PFSK-1 (cell line): ENCODE results near the gene ADGRE1.

ENCODE experiments used
- FOXP2 ChIP-seq: optimal IDR thresholded peaks from 2 replicates; pipeline ENCODE3; 2011; ENCODE audit warnings: borderline replicate concordance, control low read depth, inconsistent platforms; ENCODE audit not compliant: insufficient read depth; ENCODE audit errors: extremely low read length, extremely low read depth
- POLR2AphosphoS5 ChIP-seq: IDR thresholded peaks from 2 replicates; pipeline ENCODE4 v1.6.1; 2012; ENCODE audit warnings: low read depth, mild to moderate bottlenecking, control low read depth, low read length, moderate library complexity
- REST ChIP-seq, 2 experiments: IDR thresholded peaks; 2 replicates each; pipeline versions ENCODE4 v1.6.1 to v1.8.0; 2011 to 2012; ENCODE audit warnings: low read depth in 2 of 2, low read length in 2 of 2, control low read depth in 1 of 2, inconsistent platforms in 1 of 2, mild to moderate bottlenecking in 1 of 2, moderate library complexity in 1 of 2; ENCODE audit not compliant: insufficient read depth in 1 of 2
- SIN3A ChIP-seq: IDR thresholded peaks from 2 replicates; pipeline ENCODE4 v1.6.1; 2012; ENCODE audit warnings: mild to moderate bottlenecking, low read length, moderate library complexity, borderline replicate concordance; ENCODE audit not compliant: insufficient read depth
- TAF1 ChIP-seq: IDR thresholded peaks from 2 replicates; pipeline ENCODE4 v1.6.1; 2012; ENCODE audit warnings: low read length, control low read depth, borderline replicate concordance; ENCODE audit not compliant: insufficient read depth

ADGRE1 gene

GRCh38 chr19:6877766-6878165 lies 9.6 kb upstream of the ADGRE1 start:
- TF ChIP-seq POLR2AphosphoS5 (no peak), REST (IDR thresholded peaks at IDR 0.05; ENCODE audit: insufficient read depth in 1 of 2, low read depth in 2 of 2, low read length in 2 of 2) (no peak), TAF1 (no peak), SIN3A (no peak), FOXP2 (no peak)

GRCh38 chr19:6886277-6886897 lies 992 bp upstream of the ADGRE1 start:
- TF ChIP-seq SIN3A (no peak), FOXP2 (no peak), TAF1 (no peak), POLR2AphosphoS5 (no peak), REST (IDR thresholded peaks at IDR 0.05; ENCODE audit: insufficient read depth in 1 of 2, low read depth in 2 of 2, low read length in 2 of 2) (no peak)

- no peak for TF ChIP-seq FOXP2
- TF ChIP-seq REST (IDR thresholded peaks at IDR 0.05; ENCODE audit: insufficient read depth in 1 of 2, low read depth in 2 of 2, low read length in 2 of 2) = no peak
- no peak for TF ChIP-seq TAF1
- TF ChIP-seq POLR2AphosphoS5 = no peak
Observed at GRCh38 chr19:6888967-6889366, 1.6 kb downstream of the ADGRE1 start.

- no peak for TF ChIP-seq REST (IDR thresholded peaks at IDR 0.05; ENCODE audit: insufficient read depth in 1 of 2, low read depth in 2 of 2, low read length in 2 of 2)
- no peak for TF ChIP-seq POLR2AphosphoS5
- TF ChIP-seq SIN3A = no peak
Observed at GRCh38 chr19:6890401-6890913, 3.1 kb downstream of the ADGRE1 start.

GRCh38 chr19:6890938-6891337 lies 3.6 kb downstream of the ADGRE1 start:
- no peak for TF ChIP-seq FOXP2
- TF ChIP-seq TAF1 = no peak
- TF ChIP-seq SIN3A = no peak
- no peak for TF ChIP-seq POLR2AphosphoS5
- TF ChIP-seq REST (IDR thresholded peaks at IDR 0.05; ENCODE audit: insufficient read depth in 1 of 2, low read depth in 2 of 2, low read length in 2 of 2) = no peak
